Measurements from ENCODE around the gene AQP6.
A peak's percentile ranks its signal among the peaks of the same experiment; 100 is the strongest.

Gene AQP6

GRCh38 chr12:49966511-49967041 lies 6.2 kb upstream of the AQP6 start:
- TF ChIP-seq GATA2 (IDR thresholded peaks at IDR 0.05; ENCODE audit: low read depth, low read length) (no peak), GATA3 (IDR thresholded peaks at IDR 0.05; ENCODE audit: low read depth, low read length) (no peak)

GRCh38 chr12:49967042-49967776 lies 5.5 kb upstream of the AQP6 start:
- no peak for TF ChIP-seq GATA2 (IDR thresholded peaks at IDR 0.05; ENCODE audit: low read depth, low read length)
- no peak for TF ChIP-seq GATA3 (IDR thresholded peaks at IDR 0.05; ENCODE audit: low read depth, low read length)

- TF ChIP-seq GATA3 (IDR thresholded peaks at IDR 0.05; ENCODE audit: low read depth, low read length) (no peak), GATA2 (IDR thresholded peaks at IDR 0.05; ENCODE audit: low read depth, low read length) (no peak)
These were observed 4.9 kb upstream of the AQP6 start for GRCh38 chr12:49967777-49968250.

- TF ChIP-seq GATA3 (IDR thresholded peaks at IDR 0.05; ENCODE audit: low read depth, low read length) (no peak), GATA2 (IDR thresholded peaks at IDR 0.05; ENCODE audit: low read depth, low read length) (no peak)
These were observed 4.3 kb upstream of the AQP6 start for GRCh38 chr12:49968471-49968870.

GRCh38 chr12:49969027-49969426 lies 3.7 kb upstream of the AQP6 start:
- TF ChIP-seq GATA3 (IDR thresholded peaks at IDR 0.05; ENCODE audit: low read depth, low read length): no peak
- no peak for TF ChIP-seq GATA2 (IDR thresholded peaks at IDR 0.05; ENCODE audit: low read depth, low read length)

- no peak for TF ChIP-seq GATA3 (IDR thresholded peaks at IDR 0.05; ENCODE audit: low read depth, low read length)
- no peak for TF ChIP-seq GATA2 (IDR thresholded peaks at IDR 0.05; ENCODE audit: low read depth, low read length)
These were observed 2.9 kb upstream of the AQP6 start for GRCh38 chr12:49969651-49970429.

GRCh38 chr12:49970658-49971057 lies 2.1 kb upstream of the AQP6 start:
- no peak for TF ChIP-seq GATA3 (IDR thresholded peaks at IDR 0.05; ENCODE audit: low read depth, low read length)
- TF ChIP-seq GATA2 (IDR thresholded peaks at IDR 0.05; ENCODE audit: low read depth, low read length): no peak

GRCh38 chr12:49971141-49971540 lies 1.6 kb upstream of the AQP6 start:
- TF ChIP-seq GATA3 (IDR thresholded peaks at IDR 0.05; ENCODE audit: low read depth, low read length) (no peak), GATA2 (IDR thresholded peaks at IDR 0.05; ENCODE audit: low read depth, low read length) (no peak)

GRCh38 chr12:49972129-49972528 lies 618 bp upstream of the AQP6 start:
- TF ChIP-seq GATA3 (IDR thresholded peaks at IDR 0.05; ENCODE audit: low read depth, low read length): no peak
- TF ChIP-seq GATA2 (IDR thresholded peaks at IDR 0.05; ENCODE audit: low read depth, low read length): no peak

- TF ChIP-seq GATA3 (IDR thresholded peaks at IDR 0.05; ENCODE audit: low read depth, low read length) (no peak), GATA2 (IDR thresholded peaks at IDR 0.05; ENCODE audit: low read depth, low read length) (no peak)
These were observed 649 bp downstream of the AQP6 start for GRCh38 chr12:49973361-49973830.

GRCh38 chr12:49974231-49974675 lies 1.5 kb downstream of the AQP6 start:
- TF ChIP-seq GATA2 (IDR thresholded peaks at IDR 0.05; ENCODE audit: low read depth, low read length): peak; percentile 87
- no peak for TF ChIP-seq GATA3 (IDR thresholded peaks at IDR 0.05; ENCODE audit: low read depth, low read length)

GRCh38 chr12:49974677-49975317 lies 2.0 kb downstream of the AQP6 start:
- TF ChIP-seq GATA3 (IDR thresholded peaks at IDR 0.05; ENCODE audit: low read depth, low read length) (no peak), GATA2 (IDR thresholded peaks at IDR 0.05; ENCODE audit: low read depth, low read length) (no peak)

- TF ChIP-seq GATA2 (IDR thresholded peaks at IDR 0.05; ENCODE audit: low read depth, low read length): no peak
- TF ChIP-seq GATA3 (IDR thresholded peaks at IDR 0.05; ENCODE audit: low read depth, low read length): no peak
These were observed 2.6 kb downstream of the AQP6 start for GRCh38 chr12:49975318-49975761.

GRCh38 chr12:49976557-49976956 lies 3.8 kb downstream of the AQP6 start:
- TF ChIP-seq GATA2 (IDR thresholded peaks at IDR 0.05; ENCODE audit: low read depth, low read length): no peak
- no peak for TF ChIP-seq GATA3 (IDR thresholded peaks at IDR 0.05; ENCODE audit: low read depth, low read length)

All from SH-SY5Y (cell line).